ENCODE data around the gene ZNF622. TPM values are rescaled to one million over a fixed set of nuclear protein-coding genes. Genes with fewer than 3 reads are reported as not detected.

Gene ZNF622
- total RNA-seq, 1 donor from 2014 or later: 56.1 TPM

- no peak for TF ChIP-seq CTCF (IDR thresholded peaks at IDR 0.05; ENCODE audit: borderline replicate concordance)
- Histone ChIP-seq H3K9me3 (replicated peaks) (no peaks in the 10 kb centered on the region), H3K27me3 (ENCODE audit: low read depth) (no peaks in the 10 kb centered on the region), H3K4me3 (no peak overlapping the region), H3K4me1 (peaks cover 10% of the 10 kb centered on the region), H3K27ac (replicated peaks) (no peak overlapping the region), H3K36me3 (no peaks in the 10 kb centered on the region)
- intact Hi-C loops (cut with micrococcal nuclease): no loop called here
- no peak for DNase-seq
Observed at GRCh38 chr5:16431490-16431889, 34.1 kb downstream of the ZNF622 start.

DNA sequence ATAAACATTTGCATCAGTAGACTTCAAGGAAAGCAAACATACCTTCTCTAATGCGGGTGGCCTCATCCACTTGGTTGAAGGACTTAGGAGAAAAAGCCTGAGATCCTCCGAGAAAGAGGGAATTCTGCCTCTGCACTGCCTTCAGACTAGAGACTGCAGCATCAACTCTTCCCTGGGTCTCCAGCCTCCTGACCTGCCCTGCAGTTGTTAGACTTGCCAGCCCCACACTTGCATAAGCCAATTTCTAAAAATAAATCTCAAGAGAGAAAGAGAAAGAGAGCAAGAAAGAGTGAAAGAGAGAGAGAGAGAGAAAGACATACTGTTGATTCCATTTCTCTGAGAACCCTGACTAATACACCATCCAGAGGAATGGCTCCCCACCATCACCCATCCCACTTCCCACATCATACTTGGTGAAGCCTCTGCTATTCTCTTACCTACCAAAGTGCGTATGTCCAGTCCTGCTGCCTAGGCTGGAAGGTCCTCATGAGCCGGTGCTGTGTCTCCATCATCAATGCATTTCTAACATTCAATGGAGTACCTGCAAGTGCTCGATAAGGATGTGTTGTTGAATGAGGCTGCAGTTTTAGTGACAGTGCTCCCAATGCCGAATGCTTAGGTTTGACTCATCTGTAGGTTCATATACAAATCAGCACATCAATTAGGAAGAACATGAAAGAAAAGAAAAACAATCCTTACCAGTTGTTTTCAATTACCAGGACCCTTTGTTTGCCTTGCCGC lies 35.1 kb downstream of the ZNF622 start:
- intact Hi-C loops (cut with micrococcal nuclease): no loop called here
- no peak overlapping the region for H3K4me3 ChIP-seq

GRCh38 chr5:16428359-16428758 lies 37.2 kb downstream of the ZNF622 start:
- no peak overlapping the region for H3K4me3 ChIP-seq
- H3K9me3 ChIP-seq (replicated peaks): no peaks in the 10 kb centered on the region
- DNase-seq: no peak
- H3K4me1 ChIP-seq: peaks cover 10% of the 10 kb centered on the region
- TF ChIP-seq CTCF (IDR thresholded peaks at IDR 0.05; ENCODE audit: borderline replicate concordance): no peak
- no peaks in the 10 kb centered on the region for H3K27me3 ChIP-seq (ENCODE audit: low read depth)
- H3K27ac ChIP-seq (replicated peaks): no peak overlapping the region
- H3K36me3 ChIP-seq: no peaks in the 10 kb centered on the region
- intact Hi-C loops (cut with micrococcal nuclease): no loop called here

More for the DNA sequence above, 35.1 kb downstream of the ZNF622 start:
- DNase-seq: no peak
- no peaks in the 10 kb centered on the region for H3K36me3 ChIP-seq
- H3K27ac ChIP-seq (replicated peaks): no peak overlapping the region
- no peak for TF ChIP-seq CTCF (IDR thresholded peaks at IDR 0.05; ENCODE audit: borderline replicate concordance)
- peaks cover 10% of the 10 kb centered on the region for H3K4me1 ChIP-seq
- no peaks in the 10 kb centered on the region for H3K27me3 ChIP-seq (ENCODE audit: low read depth)
- no peaks in the 10 kb centered on the region for H3K9me3 ChIP-seq (replicated peaks)

DNA sequence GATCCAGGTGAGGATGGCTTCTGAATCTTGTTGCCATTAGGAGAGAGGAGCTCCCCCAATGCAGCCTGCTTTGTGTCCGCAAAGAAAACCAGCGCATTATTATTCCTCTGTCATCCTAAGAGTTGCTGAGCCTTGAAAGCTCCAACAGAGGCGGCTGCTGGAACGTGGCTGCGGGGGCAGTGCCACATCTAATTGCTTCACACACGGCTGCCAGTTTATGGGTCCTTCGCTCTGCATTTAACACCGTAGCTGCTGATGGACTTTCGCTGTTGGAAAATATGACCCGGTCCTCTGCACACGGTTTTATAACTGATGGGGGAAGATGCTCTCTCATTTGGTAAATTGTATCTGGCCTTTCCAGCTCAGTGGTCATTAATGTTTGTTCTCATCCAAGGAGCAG lies 38.0 kb downstream of the ZNF622 start:
- H3K36me3 ChIP-seq: no peaks in the 10 kb centered on the region

DNA sequence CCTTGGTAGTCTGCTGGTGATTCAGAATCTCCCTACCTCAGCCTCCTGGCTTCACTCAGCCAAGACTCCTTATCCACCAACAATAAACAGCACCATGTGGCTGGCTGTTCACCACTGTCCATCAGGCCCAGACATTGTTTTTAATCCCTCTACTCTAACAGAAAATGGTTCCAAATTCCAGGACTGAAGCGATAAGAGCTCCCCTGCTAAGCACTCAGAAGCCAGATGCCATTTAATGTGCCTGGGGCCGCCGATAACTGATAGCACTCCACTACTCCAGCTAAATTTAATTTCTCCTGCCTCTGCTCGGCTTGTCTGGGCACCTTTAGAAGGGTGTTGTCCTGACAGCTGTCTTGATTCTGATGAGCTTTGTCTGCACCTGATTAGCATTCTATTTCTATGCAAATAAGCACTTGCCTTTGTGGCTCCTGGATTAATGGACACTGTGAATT lies 47.1 kb downstream of the ZNF622 start:
- Histone ChIP-seq H3K27ac (replicated peaks) (peak overlapping the region; percentile 83), H3K27me3 (ENCODE audit: low read depth) (no peaks in the 10 kb centered on the region), H3K9me3 (replicated peaks) (no peaks in the 10 kb centered on the region), H3K4me3 (no peak overlapping the region), H3K4me1 (peaks cover 12% of the 10 kb centered on the region), H3K36me3 (no peaks in the 10 kb centered on the region)
- TF ChIP-seq CTCF (IDR thresholded peaks at IDR 0.05; ENCODE audit: borderline replicate concordance): no peak
- peak; percentile 42 for DNase-seq
- intact Hi-C loops (cut with micrococcal nuclease): no loop called here

More for the DNA sequence above, 38.0 kb downstream of the ZNF622 start:
- H3K9me3 ChIP-seq (replicated peaks): no peaks in the 10 kb centered on the region
- H3K4me3 ChIP-seq: no peak overlapping the region
- TF ChIP-seq CTCF (IDR thresholded peaks at IDR 0.05; ENCODE audit: borderline replicate concordance): no peak
- H3K4me1 ChIP-seq: peaks cover 10% of the 10 kb centered on the region
- intact Hi-C loops (cut with micrococcal nuclease): no loop called here
- H3K27me3 ChIP-seq (ENCODE audit: low read depth): no peaks in the 10 kb centered on the region
- no peak for DNase-seq
- H3K27ac ChIP-seq (replicated peaks): no peak overlapping the region
